ENCODE results near the gene ARHGEF7. TPM values are rescaled to one million over a fixed set of nuclear protein-coding genes. Genes with fewer than 3 reads are reported as not detected.

Gene ARHGEF7
- total and polyA plus RNA-seq, 8 donors: 52.8 to 86.0 (median 72.2) TPM

DNA sequence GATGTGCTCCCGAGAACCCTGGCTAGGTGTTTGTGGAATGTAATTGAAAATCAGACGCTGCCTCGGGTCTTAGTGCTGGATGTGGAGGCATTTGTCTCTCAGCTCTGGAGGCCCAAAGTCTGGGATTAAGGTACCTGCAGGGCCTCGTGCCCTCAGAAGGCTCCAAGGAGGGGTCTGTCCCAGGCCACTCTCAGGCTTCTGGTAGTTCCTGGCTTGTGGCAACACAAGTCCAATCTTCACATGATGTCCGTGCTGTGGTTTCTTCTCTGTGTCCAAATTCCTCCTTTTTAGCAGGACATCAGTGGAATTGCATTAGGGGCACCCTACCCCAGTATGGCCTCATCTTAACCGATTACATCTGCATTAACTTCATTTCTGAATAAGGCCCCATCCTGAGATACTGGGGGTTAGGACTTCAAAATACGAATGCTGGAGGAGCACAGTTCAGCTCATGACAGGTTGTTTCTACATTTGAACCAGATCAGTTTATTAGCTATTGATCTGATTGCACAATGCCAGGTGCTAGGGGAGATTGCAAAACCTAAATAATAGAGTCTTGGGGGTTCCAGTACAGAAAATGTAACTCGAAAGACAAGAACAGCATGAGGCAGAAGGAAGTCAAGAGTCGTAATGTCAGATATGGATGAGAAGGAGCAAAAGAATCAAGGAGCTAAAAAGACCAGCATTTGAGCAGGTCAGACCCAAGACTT is 3.9 kb downstream of the ARHGEF7 start:
- intact Hi-C loops (cut with DNase I): no loop called here
- H3K27me3 ChIP-seq: peaks cover 34 to 49% of the 10 kb centered on the region in 2 donors
- no peaks in the 10 kb centered on the region for H3K9me3 ChIP-seq
- TF ChIP-seq, protein P1, sequence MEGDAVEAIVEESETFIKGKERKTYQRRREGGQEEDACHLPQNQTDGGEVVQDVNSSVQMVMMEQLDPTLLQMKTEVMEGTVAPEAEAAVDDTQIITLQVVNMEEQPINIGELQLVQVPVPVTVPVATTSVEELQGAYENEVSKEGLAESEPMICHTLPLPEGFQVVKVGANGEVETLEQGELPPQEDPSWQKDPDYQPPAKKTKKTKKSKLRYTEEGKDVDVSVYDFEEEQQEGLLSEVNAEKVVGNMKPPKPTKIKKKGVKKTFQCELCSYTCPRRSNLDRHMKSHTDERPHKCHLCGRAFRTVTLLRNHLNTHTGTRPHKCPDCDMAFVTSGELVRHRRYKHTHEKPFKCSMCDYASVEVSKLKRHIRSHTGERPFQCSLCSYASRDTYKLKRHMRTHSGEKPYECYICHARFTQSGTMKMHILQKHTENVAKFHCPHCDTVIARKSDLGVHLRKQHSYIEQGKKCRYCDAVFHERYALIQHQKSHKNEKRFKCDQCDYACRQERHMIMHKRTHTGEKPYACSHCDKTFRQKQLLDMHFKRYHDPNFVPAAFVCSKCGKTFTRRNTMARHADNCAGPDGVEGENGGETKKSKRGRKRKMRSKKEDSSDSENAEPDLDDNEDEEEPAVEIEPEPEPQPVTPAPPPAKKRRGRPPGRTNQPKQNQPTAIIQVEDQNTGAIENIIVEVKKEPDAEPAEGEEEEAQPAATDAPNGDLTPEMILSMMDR (IDR thresholded peaks at IDR 0.05): no peak
- no peaks in the 10 kb centered on the region for H3K36me3 ChIP-seq
- no peak overlapping the region for H3K4me3 ChIP-seq
- peaks cover 0 to 13% of the 10 kb centered on the region in 2 donors for H3K4me1 ChIP-seq
- no peak overlapping the region for H3K27ac ChIP-seq
- no peak for DNase-seq
- ATAC-seq: no peak

DNA sequence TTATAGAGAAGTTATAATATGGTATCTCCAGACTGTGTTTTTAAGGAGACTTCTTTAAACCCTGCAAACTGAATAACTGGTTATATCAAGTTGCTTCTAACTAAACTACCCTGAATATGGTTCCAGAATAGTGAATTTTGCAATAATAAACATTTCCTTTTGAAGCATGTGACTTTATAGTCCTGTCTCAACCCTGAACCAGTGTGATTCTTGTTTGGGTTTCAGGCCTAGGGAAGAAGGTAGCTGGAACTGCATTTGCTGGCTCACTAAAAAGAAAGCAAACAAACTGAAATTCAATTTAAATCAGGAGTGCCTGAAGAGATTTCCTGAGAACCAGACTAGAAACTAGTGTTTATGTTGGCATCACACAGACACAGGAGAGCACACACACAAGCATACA is 4.9 kb downstream of the ARHGEF7 start:
- peaks cover 0 to 6% of the 10 kb centered on the region in 2 donors for H3K4me1 ChIP-seq
- no peaks in the 10 kb centered on the region for H3K36me3 ChIP-seq
- DNase-seq (no peak), ATAC-seq (no peak)
- H3K27ac ChIP-seq: no peak overlapping the region
- TF ChIP-seq, protein P1 (IDR thresholded peaks at IDR 0.05): no peak
- no peaks in the 10 kb centered on the region for H3K9me3 ChIP-seq
- intact Hi-C loops (cut with DNase I): no loop called here
- H3K27me3 ChIP-seq: peaks cover 25 to 40% of the 10 kb centered on the region in 2 donors
- no peak overlapping the region for H3K4me3 ChIP-seq

DNA sequence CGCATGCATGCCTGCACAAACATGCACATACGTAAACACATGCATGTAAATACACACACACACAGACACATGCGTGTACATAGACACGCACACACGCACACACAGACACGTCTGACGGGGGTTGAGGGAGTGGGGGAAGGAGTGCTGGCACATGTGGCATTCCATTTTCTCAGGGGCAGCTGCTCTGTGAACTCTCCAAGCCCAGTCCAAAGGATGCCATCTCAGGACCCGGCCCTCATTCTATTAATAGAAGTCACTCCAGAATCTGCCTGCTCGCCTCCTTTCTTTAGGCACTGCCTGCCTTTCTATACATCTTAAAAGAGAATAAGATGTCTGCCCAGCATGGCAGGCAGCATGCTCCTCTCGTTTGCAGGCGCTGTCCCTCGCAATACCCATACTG is 5.3 kb downstream of the ARHGEF7 start:
- Histone ChIP-seq H3K27ac (no peak overlapping the region), H3K4me3 (no peak overlapping the region), H3K27me3 (peaks cover 25 to 36% of the 10 kb centered on the region in 2 donors), H3K4me1 (peaks cover 0 to 6% of the 10 kb centered on the region in 2 donors), H3K9me3 (no peaks in the 10 kb centered on the region), H3K36me3 (no peaks in the 10 kb centered on the region)
- ATAC-seq: no peak
- intact Hi-C loops (cut with DNase I): no loop called here
- DNase-seq: no peak
- TF ChIP-seq, protein P1 (IDR thresholded peaks at IDR 0.05): no peak

DNA sequence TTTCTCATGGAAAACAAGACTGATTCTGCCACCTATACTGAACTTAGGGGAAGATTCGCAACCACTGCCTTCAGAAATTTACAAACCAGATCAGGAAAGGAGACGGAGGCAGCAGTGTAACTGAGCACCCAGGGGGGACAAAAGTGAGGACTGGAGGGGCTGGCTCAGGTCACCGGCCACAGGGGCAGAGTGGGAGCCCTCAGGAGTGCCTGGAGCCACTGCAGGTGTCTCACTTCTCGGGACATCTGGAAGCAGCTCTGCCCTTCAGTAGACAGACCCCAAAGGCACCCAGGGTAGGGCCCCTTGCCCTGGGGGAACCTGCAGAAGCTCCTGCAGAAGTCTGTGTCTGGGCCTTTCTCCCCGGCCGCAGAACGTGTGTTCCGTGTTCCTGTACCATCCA is 5.8 kb downstream of the ARHGEF7 start:
- Histone ChIP-seq H3K27ac (no peak overlapping the region), H3K27me3 (peaks cover 20 to 31% of the 10 kb centered on the region in 2 donors), H3K4me3 (no peak overlapping the region), H3K9me3 (no peaks in the 10 kb centered on the region), H3K4me1 (peaks cover 0 to 4% of the 10 kb centered on the region in 2 donors), H3K36me3 (no peaks in the 10 kb centered on the region)
- DNase-seq (no peak), ATAC-seq (no peak)
- TF ChIP-seq, protein P1 (IDR thresholded peaks at IDR 0.05): no peak
- intact Hi-C loops (cut with DNase I): no loop called here

DNA sequence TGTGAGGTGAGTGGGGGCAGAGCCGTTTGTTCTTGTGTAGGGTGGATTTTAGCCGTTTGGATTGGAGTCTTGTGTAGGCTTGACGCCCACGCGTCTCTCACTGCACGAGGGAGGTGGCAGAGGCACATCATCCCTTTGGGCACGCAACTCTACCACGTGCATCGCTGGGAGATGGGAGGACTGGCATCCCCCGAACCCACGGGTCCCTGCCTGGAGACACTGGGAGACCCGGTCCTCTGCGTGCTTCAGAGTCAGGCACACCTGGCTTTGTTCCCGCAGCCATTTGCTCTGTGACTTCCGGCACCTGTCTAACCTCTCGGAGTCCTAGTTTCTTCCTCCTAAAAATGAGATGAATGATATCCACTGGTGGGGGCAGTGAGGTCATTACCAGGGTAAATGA is 6.4 kb downstream of the ARHGEF7 start:
- Histone ChIP-seq H3K27ac (no peak overlapping the region), H3K27me3 (peaks cover 16 to 25% of the 10 kb centered on the region in 2 donors), H3K36me3 (no peaks in the 10 kb centered on the region), H3K9me3 (no peaks in the 10 kb centered on the region), H3K4me1 (no peaks in the 10 kb centered on the region), H3K4me3 (no peak overlapping the region)
- intact Hi-C loops (cut with DNase I): no loop called here
- TF ChIP-seq, protein P1 (IDR thresholded peaks at IDR 0.05): no peak
- ATAC-seq (no peak), DNase-seq (no peak)
